GM20431 (cell line): Measurements from ENCODE around the gene C22orf42.
"Not testable (repeated sequence)": the region's sequence is repeated elsewhere in the genome, so short reads cannot be mapped to it uniquely, and the experiment has no call there.

Experiments used
- in situ Hi-C: fragments of 300-500 bp; cut with MseI, MboI; formaldehyde crosslinking; loops from one replicate; pipeline ENCODE4 v1.15.0; 2020; ENCODE audit warnings: low sequenced_read_pairs; ENCODE audit not compliant: unreplicated experiment

The C22orf42 gene

GRCh38 chr22:32191021-32191420 lies 31.9 kb upstream of the C22orf42 start:
- in situ Hi-C loops: not testable (repeated sequence)

- in situ Hi-C loops: no loop called here
Observed at GRCh38 chr22:32185821-32186220, 26.7 kb upstream of the C22orf42 start.

- in situ Hi-C loops: no loop called here
Observed at GRCh38 chr22:32183625-32184024, 24.5 kb upstream of the C22orf42 start.

GRCh38 chr22:32181043-32181442 lies 21.9 kb upstream of the C22orf42 start:
- in situ Hi-C loops: no loop called here

- in situ Hi-C loops: no loop called here
Observed at GRCh38 chr22:32177221-32177765, 18.2 kb upstream of the C22orf42 start.

GRCh38 chr22:32175683-32176644 lies 16.9 kb upstream of the C22orf42 start:
- in situ Hi-C loops: no loop called here

GRCh38 chr22:32175115-32175514 lies 16.0 kb upstream of the C22orf42 start:
- in situ Hi-C loops: no loop called here

- in situ Hi-C loops: no loop called here
Observed at GRCh38 chr22:32165681-32166080, 6.6 kb upstream of the C22orf42 start.

GRCh38 chr22:32164075-32164860 lies 5.2 kb upstream of the C22orf42 start:
- in situ Hi-C loops: no loop called here

- in situ Hi-C loops: not testable (repeated sequence)
Observed at GRCh38 chr22:32160411-32160810, 1.3 kb upstream of the C22orf42 start.

GRCh38 chr22:32157632-32158031 lies 1.5 kb downstream of the C22orf42 start:
- in situ Hi-C loops: not testable (repeated sequence)

GRCh38 chr22:32154727-32155126 lies 4.4 kb downstream of the C22orf42 start:
- in situ Hi-C loops: not testable (repeated sequence)

GRCh38 chr22:32151641-32152040 lies 7.5 kb downstream of the C22orf42 start:
- in situ Hi-C loops: not testable (repeated sequence)

GRCh38 chr22:32150647-32151046 lies 8.5 kb downstream of the C22orf42 start:
- in situ Hi-C loops: not testable (repeated sequence)

- in situ Hi-C loops: not testable (repeated sequence)
Observed at GRCh38 chr22:32148372-32148771, 10.7 kb downstream of the C22orf42 start.

- in situ Hi-C loops: not testable (repeated sequence)
Observed at GRCh38 chr22:32147128-32147527, 12.0 kb downstream of the C22orf42 start.

GRCh38 chr22:32144496-32145274 lies 14.4 kb downstream of the C22orf42 start:
- in situ Hi-C loops: no loop called here

GRCh38 chr22:32142600-32142999 lies 16.5 kb downstream of the C22orf42 start:
- in situ Hi-C loops: no loop called here

- in situ Hi-C loops: not testable (repeated sequence)
Observed at GRCh38 chr22:32140688-32141087, 18.4 kb downstream of the C22orf42 start.

- in situ Hi-C loops: not testable (repeated sequence)
Observed at GRCh38 chr22:32138576-32138975, 20.5 kb downstream of the C22orf42 start.
